MM.1S (cell line): Measurements from ENCODE around the gene NAGPA.

Experiments
- CTCF ChIP-seq: fragments of 300-600 bp; sonication (generic); IDR thresholded peaks from 2 replicates; pipeline ENCODE4 v1.5.1; 2016; ENCODE audit warnings: antibody characterized with exemption, low read length, mixed read lengths
- EZH2 ChIP-seq: fragments of 300-600 bp; sonication (generic); optimal IDR thresholded peaks from 2 replicates; pipeline ENCODE3; 2017; ENCODE audit warnings: low read depth, mild to moderate bottlenecking, antibody characterized with exemption, low read length, mixed read lengths

DNA sequence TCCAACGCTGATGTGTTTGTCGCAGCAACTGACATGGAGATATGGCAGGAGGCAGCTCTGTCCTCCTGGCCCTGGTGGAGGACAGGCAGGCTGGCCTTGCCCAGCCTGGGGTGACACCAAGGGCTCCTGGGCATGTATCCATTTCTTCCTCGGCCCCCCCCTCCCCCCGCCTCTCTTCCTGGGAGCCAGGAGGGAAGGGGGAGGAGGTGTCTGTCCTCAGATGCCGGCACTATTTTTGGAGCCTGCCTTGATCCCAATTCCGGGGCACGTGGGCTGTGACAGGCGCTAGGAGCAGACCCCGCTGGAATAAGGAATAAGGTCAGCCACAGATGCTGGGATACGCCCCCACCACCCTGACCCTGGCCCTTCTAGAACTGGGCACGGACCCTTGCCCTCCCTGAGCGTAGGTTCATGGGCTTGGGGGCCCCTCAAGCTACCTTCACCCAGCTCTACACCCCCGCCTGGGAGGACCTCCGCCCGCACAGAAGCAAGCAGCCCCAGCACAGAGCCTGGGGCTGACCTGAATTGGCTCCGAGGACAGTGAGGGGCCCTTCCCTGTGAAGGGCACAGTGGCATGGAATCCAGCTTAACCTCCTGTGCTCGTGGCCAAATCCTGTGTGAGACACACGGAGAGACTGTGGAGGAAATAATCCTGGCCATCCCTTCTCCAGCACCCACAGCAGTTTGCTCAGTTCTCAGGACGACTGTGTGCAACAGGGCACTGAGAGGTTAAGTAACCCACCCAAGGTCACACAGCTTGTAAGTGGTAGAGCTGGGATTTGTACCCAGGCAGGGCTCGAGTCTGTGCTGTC, 51.5 kb downstream of the NAGPA start:
- TF ChIP-seq CTCF (no peak), EZH2 (no peak)
